Brain microvascular endothelial cell (primary cell): ENCODE data around the gene CENPP.

Source experiments
- DNase-seq: peaks from one replicate; pipeline ENCODE4 v3.0.0-alpha.2; 2020
- H3K27ac ChIP-seq: fragments of 250-450 bp; sonication (Bioruptor Pico); 2 replicates; pipeline ENCODE4 v1.5.1; 2020; ENCODE audit warnings: mild to moderate bottlenecking, moderate library complexity
- H3K27me3 ChIP-seq: fragments of 250-450 bp; sonication (Bioruptor Pico); replicated peaks from 2 replicates; pipeline ENCODE4 v1.5.1; 2020; ENCODE audit warnings: mild to moderate bottlenecking
- H3K36me3 ChIP-seq: fragments of 250-450 bp; sonication (Bioruptor Pico); replicated peaks from 2 replicates; pipeline ENCODE4 v1.5.1; 2020; ENCODE audit warnings: mild to moderate bottlenecking
- H3K4me3 ChIP-seq: 2 replicates; pipeline ENCODE4 v1.5.1; 2011; ENCODE audit warnings: low read depth, mild to moderate bottlenecking, control low read depth, low read length, moderate library complexity
- CTCF ChIP-seq: IDR thresholded peaks from 2 replicates; pipeline ENCODE4 v1.5.1; 2011; ENCODE audit warnings: low read depth, mild to moderate bottlenecking, moderate library complexity, low read length, control low read depth, inconsistent platforms; ENCODE audit errors: missing control alignments
- in situ Hi-C: cut with HindIII; loops from 2 replicates; pipeline ENCODE4 v1.10.0; 2017; ENCODE audit warnings: low sequenced_read_pairs, low pct_ligation_motif_present

CENPP gene

GRCh38 chr9:92650839-92651621 lies 325.3 kb downstream of the CENPP start:
- H3K36me3 ChIP-seq, result peaks cover 63% of the 10 kb centered on the region
- in situ Hi-C loops, result no loop called here
- H3K27ac ChIP-seq, result peak overlapping the region; percentile 26
- no peak overlapping the region for H3K4me3 ChIP-seq
- no peak for TF ChIP-seq CTCF
- H3K27me3 ChIP-seq, result no peaks in the 10 kb centered on the region
- DNase-seq, result peak; percentile 59

GRCh38 chr9:92652461-92652860 lies 326.7 kb downstream of the CENPP start:
- TF ChIP-seq CTCF, result no peak
- no peaks in the 10 kb centered on the region for H3K27me3 ChIP-seq
- in situ Hi-C loops, result no loop called here
- no peak overlapping the region for H3K27ac ChIP-seq
- no peak for DNase-seq
- H3K36me3 ChIP-seq, result peaks cover 57% of the 10 kb centered on the region
- H3K4me3 ChIP-seq, result no peak overlapping the region

- Histone ChIP-seq H3K27ac (peak overlapping the region; percentile 94), H3K27me3 (no peaks in the 10 kb centered on the region), H3K4me3 (no peak overlapping the region), H3K36me3 (peaks cover 48% of the 10 kb centered on the region)
- no peak for DNase-seq
- TF ChIP-seq CTCF, result no peak
- in situ Hi-C loops, result no loop called here
Measured at GRCh38 chr9:92654481-92655301, 328.9 kb downstream of the CENPP start.

GRCh38 chr9:92655366-92655765 lies 329.6 kb downstream of the CENPP start:
- no peak overlapping the region for H3K27ac ChIP-seq
- DNase-seq, result no peak
- peaks cover 48% of the 10 kb centered on the region for H3K36me3 ChIP-seq
- in situ Hi-C loops, result no loop called here
- TF ChIP-seq CTCF, result no peak
- no peak overlapping the region for H3K4me3 ChIP-seq
- no peaks in the 10 kb centered on the region for H3K27me3 ChIP-seq

- in situ Hi-C loops, result no loop called here
- Histone ChIP-seq H3K27ac (no peak overlapping the region), H3K4me3 (no peak overlapping the region), H3K27me3 (no peaks in the 10 kb centered on the region), H3K36me3 (peaks cover 46% of the 10 kb centered on the region)
- TF ChIP-seq CTCF, result no peak
- no peak for DNase-seq
Measured at GRCh38 chr9:92655896-92656536, 330.3 kb downstream of the CENPP start.
